ENCODE data around the gene NOL12. TPM values are rescaled to one million over a fixed set of nuclear protein-coding genes. Genes with fewer than 3 reads are reported as not detected.

The NOL12 gene
- polyA plus RNA-seq, 1 donor from 2014 or later, result 90.0 TPM

DNA sequence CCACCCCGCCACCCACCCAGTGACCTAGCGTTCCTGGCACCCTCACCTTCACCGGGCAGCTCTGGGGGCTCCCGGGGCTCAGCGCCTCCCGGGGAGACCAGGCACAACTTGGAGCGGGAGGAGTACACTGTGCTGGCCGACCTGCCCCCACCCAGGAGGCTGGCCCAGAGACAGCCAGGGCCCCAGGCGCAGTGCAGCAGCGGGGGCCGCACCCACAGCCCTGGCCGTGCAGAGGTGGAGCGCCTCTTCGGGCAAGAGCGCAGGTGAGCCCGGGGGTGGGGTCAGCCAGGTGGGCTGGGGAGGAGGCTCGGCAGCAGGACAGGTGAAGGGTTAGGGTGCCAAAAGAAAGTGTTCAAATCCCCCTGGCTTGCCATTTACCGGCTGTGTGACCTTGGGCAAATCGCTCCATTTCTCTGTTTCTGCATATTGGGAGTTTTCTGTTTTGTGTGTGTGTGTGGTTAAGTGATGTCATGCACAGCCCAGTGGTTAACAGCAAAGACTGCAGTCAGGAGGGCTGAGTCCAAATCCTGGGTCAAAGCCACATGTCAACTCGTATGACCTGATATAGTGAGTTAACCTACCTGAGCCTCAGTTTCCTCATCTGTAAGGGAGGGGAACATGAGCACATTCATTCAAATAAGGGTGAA lies 40.2 kb downstream of the NOL12 start (continued):
- TF ChIP-seq EP300 (conservative IDR thresholded peaks at IDR 0.05; ENCODE audit: poor library complexity, severe bottlenecking), result no peak

DNA sequence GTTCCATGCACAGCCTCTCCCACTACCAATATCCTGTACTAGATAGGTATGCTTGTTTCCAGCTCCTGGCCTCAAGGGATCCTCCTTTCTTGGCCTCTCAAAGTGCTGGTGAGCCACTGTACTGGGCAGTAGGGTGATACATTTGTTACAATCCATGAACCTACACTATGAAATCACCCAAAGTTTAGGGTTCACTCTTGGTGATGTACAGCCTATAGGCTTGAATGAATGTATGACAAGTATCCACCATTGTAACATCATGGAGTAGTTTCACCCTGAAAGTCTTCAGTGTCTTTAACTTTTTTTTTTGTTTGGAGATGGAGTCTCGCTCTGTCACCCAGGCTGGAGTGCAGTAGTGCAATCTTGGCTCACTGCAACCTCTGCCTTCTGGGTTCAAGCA lies 42.5 kb downstream of the NOL12 start:
- Histone ChIP-seq H3K27ac (ENCODE audit: low read length) (no peak overlapping the region), H3K79me2 (replicated peaks; ENCODE audit: insufficient read depth, low read length) (no peaks in the 10 kb centered on the region), H3K9me3 (ENCODE audit: low read length) (no peaks in the 10 kb centered on the region), H3K9me2 (ENCODE audit: insufficient read depth, low read length) (no peaks in the 10 kb centered on the region), H3K4me3 (ENCODE audit: low read length) (no peak overlapping the region), H3K36me3 (ENCODE audit: insufficient read depth, low read length) (no peaks in the 10 kb centered on the region), H3K4me2 (ENCODE audit: low read length) (no peak overlapping the region), H4K20me1 (ENCODE audit: insufficient read depth) (no peaks in the 10 kb centered on the region), H3K9ac (ENCODE audit: low read length) (no peak overlapping the region), H2AFZ (ENCODE audit: low read depth, low read length) (no peak overlapping the region), H3K27me3 (ENCODE audit: insufficient read depth, low read depth, low read length) (no peaks in the 10 kb centered on the region), H3F3A (ENCODE audit: insufficient read depth, low read length, poor library complexity, severe bottlenecking) (no peaks in the 10 kb centered on the region)
- TF ChIP-seq SMC3 (conservative IDR thresholded peaks at IDR 0.05; ENCODE audit: poor library complexity), result no peak
- TF ChIP-seq, protein P1, sequence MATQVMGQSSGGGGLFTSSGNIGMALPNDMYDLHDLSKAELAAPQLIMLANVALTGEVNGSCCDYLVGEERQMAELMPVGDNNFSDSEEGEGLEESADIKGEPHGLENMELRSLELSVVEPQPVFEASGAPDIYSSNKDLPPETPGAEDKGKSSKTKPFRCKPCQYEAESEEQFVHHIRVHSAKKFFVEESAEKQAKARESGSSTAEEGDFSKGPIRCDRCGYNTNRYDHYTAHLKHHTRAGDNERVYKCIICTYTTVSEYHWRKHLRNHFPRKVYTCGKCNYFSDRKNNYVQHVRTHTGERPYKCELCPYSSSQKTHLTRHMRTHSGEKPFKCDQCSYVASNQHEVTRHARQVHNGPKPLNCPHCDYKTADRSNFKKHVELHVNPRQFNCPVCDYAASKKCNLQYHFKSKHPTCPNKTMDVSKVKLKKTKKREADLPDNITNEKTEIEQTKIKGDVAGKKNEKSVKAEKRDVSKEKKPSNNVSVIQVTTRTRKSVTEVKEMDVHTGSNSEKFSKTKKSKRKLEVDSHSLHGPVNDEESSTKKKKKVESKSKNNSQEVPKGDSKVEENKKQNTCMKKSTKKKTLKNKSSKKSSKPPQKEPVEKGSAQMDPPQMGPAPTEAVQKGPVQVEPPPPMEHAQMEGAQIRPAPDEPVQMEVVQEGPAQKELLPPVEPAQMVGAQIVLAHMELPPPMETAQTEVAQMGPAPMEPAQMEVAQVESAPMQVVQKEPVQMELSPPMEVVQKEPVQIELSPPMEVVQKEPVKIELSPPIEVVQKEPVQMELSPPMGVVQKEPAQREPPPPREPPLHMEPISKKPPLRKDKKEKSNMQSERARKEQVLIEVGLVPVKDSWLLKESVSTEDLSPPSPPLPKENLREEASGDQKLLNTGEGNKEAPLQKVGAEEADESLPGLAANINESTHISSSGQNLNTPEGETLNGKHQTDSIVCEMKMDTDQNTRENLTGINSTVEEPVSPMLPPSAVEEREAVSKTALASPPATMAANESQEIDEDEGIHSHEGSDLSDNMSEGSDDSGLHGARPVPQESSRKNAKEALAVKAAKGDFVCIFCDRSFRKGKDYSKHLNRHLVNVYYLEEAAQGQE (IDR thresholded peaks at IDR 0.05; ENCODE audit: borderline replicate concordance), result no peak
- TF ChIP-seq EP300 (conservative IDR thresholded peaks at IDR 0.05; ENCODE audit: poor library complexity, severe bottlenecking), result no peak
- TF ChIP-seq EZH2 (IDR thresholded peaks at IDR 0.05; ENCODE audit: borderline replicate concordance, insufficient read depth, low read length, poor library complexity, severe bottlenecking), result no peak
- TF ChIP-seq RAD21 (conservative IDR thresholded peaks at IDR 0.05), result no peak
- TF ChIP-seq TAF1 (IDR thresholded peaks at IDR 0.05; ENCODE audit: low read depth), result no peak
- no peak for TF ChIP-seq MXI1 (conservative IDR thresholded peaks at IDR 0.05; ENCODE audit: poor library complexity, severe bottlenecking)
- TF ChIP-seq, protein P2, sequence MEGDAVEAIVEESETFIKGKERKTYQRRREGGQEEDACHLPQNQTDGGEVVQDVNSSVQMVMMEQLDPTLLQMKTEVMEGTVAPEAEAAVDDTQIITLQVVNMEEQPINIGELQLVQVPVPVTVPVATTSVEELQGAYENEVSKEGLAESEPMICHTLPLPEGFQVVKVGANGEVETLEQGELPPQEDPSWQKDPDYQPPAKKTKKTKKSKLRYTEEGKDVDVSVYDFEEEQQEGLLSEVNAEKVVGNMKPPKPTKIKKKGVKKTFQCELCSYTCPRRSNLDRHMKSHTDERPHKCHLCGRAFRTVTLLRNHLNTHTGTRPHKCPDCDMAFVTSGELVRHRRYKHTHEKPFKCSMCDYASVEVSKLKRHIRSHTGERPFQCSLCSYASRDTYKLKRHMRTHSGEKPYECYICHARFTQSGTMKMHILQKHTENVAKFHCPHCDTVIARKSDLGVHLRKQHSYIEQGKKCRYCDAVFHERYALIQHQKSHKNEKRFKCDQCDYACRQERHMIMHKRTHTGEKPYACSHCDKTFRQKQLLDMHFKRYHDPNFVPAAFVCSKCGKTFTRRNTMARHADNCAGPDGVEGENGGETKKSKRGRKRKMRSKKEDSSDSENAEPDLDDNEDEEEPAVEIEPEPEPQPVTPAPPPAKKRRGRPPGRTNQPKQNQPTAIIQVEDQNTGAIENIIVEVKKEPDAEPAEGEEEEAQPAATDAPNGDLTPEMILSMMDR (IDR thresholded peaks at IDR 0.05; ENCODE audit: poor library complexity, severe bottlenecking), result no peak
- no peak for TF ChIP-seq POLR2AphosphoS5 (IDR thresholded peaks at IDR 0.05)

DNA sequence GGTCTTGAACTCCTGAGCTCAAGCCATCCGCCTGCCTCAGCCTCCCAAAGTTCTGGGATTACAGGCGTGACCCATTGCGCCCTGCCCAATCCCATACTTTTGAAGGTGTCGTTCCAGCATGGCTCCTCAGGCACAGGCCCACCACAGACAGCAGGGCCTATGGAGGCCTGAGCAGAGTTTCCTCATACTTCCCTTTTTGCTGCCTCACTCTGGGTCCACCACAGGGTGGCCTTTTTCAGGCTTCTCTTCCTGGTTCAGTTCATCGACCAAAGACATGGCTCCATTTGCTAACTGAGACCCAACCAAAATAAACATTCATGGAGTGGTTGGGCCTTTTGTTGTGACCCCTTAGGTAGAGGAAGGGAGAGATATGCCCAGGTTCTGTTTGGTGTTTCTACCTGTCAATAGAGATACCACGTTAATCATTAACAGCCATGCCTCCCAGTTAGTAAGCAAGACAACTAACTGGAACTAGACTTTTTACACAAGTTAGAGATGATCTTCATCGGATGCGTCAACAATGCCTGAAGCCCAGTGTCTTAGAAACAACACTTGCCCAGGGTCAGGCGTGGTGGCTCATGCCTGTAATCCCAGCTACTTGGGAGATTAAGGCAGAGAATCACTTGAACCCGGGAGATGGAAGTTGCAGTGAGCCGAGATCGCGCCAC lies 45.8 kb downstream of the NOL12 start:
- Histone ChIP-seq H2AFZ (ENCODE audit: low read depth, low read length) (no peak overlapping the region), H3K36me3 (ENCODE audit: insufficient read depth, low read length) (no peaks in the 10 kb centered on the region)
- TF ChIP-seq EZH2 (IDR thresholded peaks at IDR 0.05; ENCODE audit: borderline replicate concordance, insufficient read depth, low read length, poor library complexity, severe bottlenecking) (no peak), TAF1 (IDR thresholded peaks at IDR 0.05; ENCODE audit: low read depth) (no peak), RAD21 (conservative IDR thresholded peaks at IDR 0.05) (no peak), EP300 (conservative IDR thresholded peaks at IDR 0.05; ENCODE audit: poor library complexity, severe bottlenecking) (no peak), POLR2AphosphoS5 (IDR thresholded peaks at IDR 0.05) (no peak), MXI1 (conservative IDR thresholded peaks at IDR 0.05; ENCODE audit: poor library complexity, severe bottlenecking) (no peak), SMC3 (conservative IDR thresholded peaks at IDR 0.05; ENCODE audit: poor library complexity) (no peak)
- TF ChIP-seq, protein P2 (IDR thresholded peaks at IDR 0.05; ENCODE audit: poor library complexity, severe bottlenecking), result no peak
- TF ChIP-seq, protein P1 (IDR thresholded peaks at IDR 0.05; ENCODE audit: borderline replicate concordance), result no peak

More for the DNA sequence above, 45.8 kb downstream of the NOL12 start:
- Histone ChIP-seq H4K20me1 (ENCODE audit: insufficient read depth) (no peaks in the 10 kb centered on the region), H3K4me3 (ENCODE audit: low read length) (no peak overlapping the region), H3K9me3 (ENCODE audit: low read length) (no peaks in the 10 kb centered on the region), H3F3A (ENCODE audit: insufficient read depth, low read length, poor library complexity, severe bottlenecking) (no peaks in the 10 kb centered on the region), H3K27me3 (ENCODE audit: insufficient read depth, low read depth, low read length) (no peaks in the 10 kb centered on the region), H3K79me2 (replicated peaks; ENCODE audit: insufficient read depth, low read length) (no peaks in the 10 kb centered on the region), H3K4me2 (ENCODE audit: low read length) (no peak overlapping the region), H3K9me2 (ENCODE audit: insufficient read depth, low read length) (no peaks in the 10 kb centered on the region), H3K9ac (ENCODE audit: low read length) (no peak overlapping the region), H3K27ac (ENCODE audit: low read length) (no peak overlapping the region)
